ENCODE measurements around the gene CENPT.

CENPT gene

GRCh38 chr16:67847064-67847861 is at the start of gene CENPT:
CENPT (minus strand) TSS chr16:67847693; CDS start chr16:67833859, 13,834 bp downstream.
- DNase-seq (ENCODE audit: low read depth in 2 of 2) = no peak

DNA sequence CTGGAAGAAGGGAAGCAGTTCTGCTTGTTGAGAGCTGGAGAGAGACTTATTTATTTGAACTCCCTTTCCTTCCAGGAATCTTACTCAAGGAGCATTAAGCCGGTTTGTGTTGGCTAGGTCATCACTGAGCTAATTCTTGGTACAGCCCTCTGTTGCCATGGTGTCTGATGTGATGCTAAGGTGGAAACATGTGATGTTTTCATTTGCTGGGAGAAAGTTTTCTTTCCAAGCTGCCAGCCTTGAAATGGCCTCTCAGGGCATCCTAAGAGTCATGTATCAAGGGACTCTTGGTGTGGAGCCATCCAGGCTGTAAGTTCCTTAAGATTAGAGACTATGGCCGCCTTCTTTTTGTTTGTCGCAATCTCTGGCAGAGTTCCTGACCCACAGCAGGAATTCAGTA is 49.7 kb upstream of the CENPT start:
- DNase-seq (ENCODE audit: low read depth in 2 of 2) = no peak

DNA sequence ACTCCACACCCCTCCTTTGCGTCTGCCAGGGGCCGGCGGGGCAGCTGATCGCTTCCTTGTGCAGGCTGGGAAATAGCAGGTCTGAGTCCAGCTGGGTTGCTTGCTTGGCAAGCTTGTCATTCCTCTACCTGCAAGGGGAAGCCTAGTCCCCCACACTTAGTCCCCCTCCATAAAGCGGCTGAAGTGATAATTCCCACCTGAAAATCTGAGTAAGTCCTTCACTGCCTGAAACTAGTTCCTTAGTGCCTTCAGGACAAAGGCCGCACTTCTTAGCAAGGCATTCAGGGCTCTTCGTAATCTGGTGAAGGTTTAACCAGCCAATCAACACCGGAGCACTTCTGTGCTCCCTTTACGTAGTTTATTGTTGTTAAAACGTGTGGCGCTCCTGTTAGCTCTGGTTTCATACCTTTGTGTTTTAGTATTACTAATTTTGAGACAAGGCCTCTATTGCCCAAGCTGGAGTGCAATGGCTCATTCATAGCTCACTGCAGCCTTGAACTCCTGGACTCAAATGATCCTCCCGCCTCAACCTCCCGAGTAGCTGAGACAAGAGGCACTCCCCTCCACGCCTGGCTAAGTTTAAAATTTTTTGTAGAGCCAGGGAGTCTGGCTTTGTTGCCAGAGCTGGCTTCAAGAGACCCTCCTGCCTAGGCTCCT is 46.4 kb upstream of the CENPT start:
- peak in 1 of 2 experiments; percentile 7 for DNase-seq (ENCODE audit: low read depth in 2 of 2)

DNA sequence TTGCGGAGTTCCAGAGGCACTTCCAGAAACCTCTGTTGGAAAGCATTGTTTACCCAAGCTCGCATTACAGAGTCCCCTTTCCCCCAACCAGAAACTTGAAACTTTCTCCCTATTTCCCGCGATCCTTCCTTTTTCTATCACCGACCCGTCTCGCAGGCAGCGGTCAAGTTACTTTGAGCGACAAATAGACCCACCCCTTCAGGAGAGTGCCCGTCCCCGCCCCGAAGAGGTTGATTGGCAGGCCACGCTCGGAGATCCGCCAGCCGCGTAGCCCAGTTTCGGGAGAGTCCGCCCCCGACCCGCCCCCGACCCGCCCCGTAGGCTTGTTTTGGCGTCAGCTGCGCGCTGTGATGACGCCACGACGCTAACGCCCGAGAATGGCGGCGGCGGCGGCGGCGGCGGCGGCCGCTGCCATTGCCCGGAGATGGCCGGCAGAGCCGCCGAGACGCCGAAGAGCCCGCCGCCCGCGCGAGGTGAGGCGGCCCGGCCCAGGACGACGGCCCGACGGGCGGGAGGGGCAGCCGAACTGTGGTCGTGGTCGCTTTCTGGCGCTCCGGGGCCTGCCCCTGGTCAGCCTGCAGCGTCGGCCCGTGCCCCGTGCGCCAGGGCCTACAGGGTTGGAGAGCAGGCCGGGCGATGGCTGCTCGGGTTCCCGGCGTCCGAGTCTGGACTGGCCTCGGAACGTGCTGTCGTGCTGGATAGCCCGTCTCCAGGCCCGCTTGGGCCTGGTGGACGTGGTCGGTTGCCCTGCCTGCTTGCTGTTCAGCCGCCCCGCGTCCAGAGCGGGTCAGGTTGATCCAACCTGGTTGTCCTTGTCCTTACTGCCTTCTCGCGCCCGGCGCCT is 45.6 kb upstream of the CENPT start, which contains the start of gene PSKH1:
PSKH1 (plus strand) TSS at position 356 of the 844 bp plus-strand sequence. CDS start 15,496 bp downstream, outside the sequence.
- peak; percentile 90 to 94 for DNase-seq (ENCODE audit: low read depth in 2 of 2)

DNA sequence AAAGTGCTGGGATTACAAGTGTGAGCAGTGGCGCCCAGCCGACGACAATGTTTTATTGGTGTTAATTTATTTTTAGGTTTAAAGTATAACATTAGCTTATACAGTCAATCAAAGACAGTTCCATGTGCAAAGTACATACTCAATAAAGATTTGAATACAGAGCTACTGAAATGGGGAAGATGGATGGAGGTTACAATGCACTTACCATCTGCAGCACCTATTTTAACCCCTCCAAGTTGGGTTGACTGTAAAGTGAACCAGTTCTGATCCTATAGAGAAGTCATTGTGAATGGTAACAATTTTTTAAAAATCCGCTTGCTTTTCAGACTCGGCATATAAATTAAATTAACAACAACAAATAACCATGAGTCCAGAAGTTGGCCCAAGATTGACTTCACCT is 44.9 kb upstream of the CENPT start:
- no peak for DNase-seq (ENCODE audit: low read depth in 2 of 2)

DNA sequence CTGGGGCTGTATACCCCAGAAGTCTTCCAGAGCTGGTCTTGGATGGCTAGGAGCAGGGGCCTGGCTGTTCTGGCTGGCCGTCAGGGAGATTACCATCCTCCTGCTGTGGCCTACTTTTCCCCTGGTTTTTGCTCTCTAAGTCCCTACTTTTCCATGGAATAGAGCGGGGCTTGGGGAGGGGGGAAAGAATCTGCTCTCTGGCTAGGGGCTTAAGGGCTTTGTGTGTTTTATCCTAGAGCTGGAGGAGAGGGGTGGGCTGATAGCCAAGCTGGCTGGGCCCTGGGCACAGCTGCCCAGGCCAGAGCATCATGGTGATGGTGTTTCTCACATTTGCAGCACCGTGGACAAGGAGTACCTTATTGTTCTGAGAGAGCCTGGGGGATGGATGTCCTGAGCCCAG is 40.8 kb upstream of the CENPT start:
- DNase-seq (ENCODE audit: low read depth in 2 of 2) = no peak

DNA sequence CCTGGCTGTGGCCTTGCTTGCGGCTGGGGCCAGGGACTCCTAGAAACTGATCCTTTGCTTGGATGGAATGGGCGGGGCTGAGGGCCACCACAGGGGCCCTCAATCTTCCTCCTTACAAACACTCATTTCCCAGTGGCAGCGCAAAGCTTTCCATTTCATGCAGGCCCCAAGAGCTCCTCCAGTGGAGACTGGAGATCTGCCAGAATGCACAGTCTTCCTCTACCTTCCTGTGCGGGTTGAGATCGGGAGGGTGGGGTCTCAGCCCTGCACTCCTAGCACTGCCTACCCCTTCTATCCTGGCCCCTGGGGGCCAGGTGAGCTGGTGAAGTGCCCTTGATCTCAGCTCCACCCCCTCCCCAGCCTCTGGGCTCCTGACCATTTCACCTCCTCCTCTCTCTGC is 38.9 kb upstream of the CENPT start:
- DNase-seq (ENCODE audit: low read depth in 2 of 2) = no peak

DNA sequence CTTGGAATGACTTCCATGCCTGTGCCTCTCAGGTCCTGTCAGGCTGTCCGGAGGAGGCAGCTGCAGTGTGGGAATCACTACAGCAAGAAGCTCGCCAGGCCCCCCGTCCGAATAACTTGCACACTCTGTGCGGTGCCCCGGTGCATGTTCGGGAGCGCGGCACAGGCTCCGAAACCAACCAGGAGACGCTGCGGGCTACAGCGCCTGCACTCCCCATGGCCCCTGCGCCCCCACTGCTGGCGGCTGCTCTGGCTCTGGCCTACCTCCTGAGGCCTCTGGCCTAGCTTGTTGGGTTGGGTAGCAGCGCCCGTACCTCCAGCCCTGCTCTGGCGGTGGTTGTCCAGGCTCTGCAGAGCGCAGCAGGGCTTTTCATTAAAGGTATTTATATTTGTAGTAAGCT is 38.5 kb upstream of the CENPT start:
- no peak for DNase-seq (ENCODE audit: low read depth in 2 of 2)

DNA sequence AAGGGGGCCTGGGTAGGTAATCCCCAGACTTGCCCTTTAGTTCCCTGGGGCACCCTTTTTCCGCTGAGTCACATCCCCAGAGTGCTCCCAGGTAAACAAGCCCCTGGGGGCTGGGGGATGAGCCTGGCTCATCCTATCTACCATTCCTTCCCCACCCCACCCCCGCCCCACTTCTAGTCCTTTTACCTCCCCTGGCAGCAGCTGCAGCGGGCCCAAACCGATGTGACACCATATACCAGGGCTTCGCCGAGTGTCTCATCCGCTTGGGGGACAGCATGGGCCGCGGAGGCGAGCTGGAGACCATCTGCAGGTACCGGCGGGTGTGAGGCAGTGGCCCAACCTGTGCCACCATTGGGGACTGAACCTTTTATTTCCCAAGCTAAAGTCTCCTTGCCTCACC is 38.1 kb upstream of the CENPT start:
- DNase-seq (ENCODE audit: low read depth in 2 of 2) = no peak

- no peak for DNase-seq (ENCODE audit: low read depth in 2 of 2)
These were observed 37.2 kb upstream of the CENPT start, which contains the start of gene NRN1L for GRCh38 chr16:67884684-67885083. NRN1L (plus strand) TSS chr16:67884885; CDS start chr16:67884904, 19 bp downstream.

- DNase-seq (ENCODE audit: low read depth in 2 of 2) = peak; percentile 28 to 56
These were observed 36.4 kb upstream of the CENPT start for GRCh38 chr16:67883872-67884261.

- no peak for DNase-seq (ENCODE audit: low read depth in 2 of 2)
These were observed 35.8 kb upstream of the CENPT start for GRCh38 chr16:67883146-67883871.

- DNase-seq (ENCODE audit: low read depth in 2 of 2) = no peak
These were observed 35.1 kb upstream of the CENPT start for GRCh38 chr16:67882374-67883145.

DNA sequence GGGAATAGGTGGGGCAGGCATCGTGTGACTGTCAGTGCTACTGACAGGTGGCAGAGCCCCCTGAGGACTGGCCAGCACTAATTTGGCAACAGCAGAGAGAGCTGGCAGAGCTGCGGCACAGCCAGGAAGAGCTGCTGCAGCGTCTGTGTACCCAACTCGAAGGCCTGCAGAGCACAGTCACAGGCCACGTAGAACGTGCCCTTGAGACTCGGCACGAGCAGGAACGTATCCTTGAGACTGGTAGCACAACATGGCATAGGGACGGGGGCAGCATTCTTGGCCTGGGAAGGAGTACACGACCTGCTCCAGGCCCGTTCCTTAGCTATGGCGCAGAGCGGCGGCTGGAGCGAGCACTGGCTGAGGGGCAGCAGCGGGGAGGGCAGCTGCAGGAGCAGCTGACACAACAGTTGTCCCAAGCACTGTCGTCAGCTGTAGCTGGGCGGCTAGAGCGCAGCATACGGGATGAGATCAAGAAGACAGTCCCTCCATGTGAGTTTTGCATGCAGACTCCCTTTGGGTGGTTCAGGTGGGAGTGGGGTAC is 34.2 kb upstream of the CENPT start:
- DNase-seq (ENCODE audit: low read depth in 2 of 2) = no peak

DNA sequence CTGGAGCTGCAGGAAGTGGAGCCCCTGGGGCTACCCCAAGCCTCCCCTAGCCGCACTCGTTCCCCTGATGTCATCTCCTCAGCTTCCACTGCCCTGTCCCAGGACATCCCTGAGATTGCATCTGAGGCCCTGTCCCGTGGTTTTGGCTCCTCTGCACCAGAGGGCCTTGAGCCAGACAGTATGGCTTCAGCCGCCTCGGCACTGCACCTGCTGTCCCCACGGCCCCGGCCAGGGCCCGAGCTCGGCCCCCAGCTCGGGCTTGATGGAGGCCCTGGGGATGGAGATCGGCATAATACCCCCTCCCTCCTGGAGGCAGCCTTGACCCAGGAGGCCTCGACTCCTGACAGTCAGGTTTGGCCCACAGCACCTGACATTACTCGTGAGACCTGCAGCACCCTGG is 33.1 kb upstream of the CENPT start:
- no peak for DNase-seq (ENCODE audit: low read depth in 2 of 2)

GRCh38 chr16:67879936-67880335 is 32.4 kb upstream of the CENPT start:
- DNase-seq (ENCODE audit: low read depth in 2 of 2) = no peak

DNA sequence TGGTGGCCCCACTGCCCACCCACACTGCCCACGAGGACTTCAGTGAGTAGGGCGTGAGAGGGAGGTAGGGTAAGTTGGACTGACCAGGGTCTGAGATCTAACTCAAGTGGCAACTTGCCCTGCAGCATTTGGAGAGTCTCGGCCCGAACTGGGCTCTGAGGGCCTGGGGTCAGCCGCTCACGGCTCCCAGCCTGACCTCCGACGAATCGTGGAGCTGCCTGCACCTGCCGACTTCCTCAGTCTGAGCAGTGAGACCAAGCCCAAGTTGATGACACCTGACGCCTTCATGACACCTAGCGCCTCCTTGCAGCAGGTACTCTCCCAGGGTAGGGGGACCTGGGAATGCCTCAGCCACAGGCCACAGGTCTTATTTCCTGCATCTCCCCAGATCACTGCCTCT is 32.0 kb upstream of the CENPT start:
- DNase-seq (ENCODE audit: low read depth in 2 of 2) = no peak

DNA sequence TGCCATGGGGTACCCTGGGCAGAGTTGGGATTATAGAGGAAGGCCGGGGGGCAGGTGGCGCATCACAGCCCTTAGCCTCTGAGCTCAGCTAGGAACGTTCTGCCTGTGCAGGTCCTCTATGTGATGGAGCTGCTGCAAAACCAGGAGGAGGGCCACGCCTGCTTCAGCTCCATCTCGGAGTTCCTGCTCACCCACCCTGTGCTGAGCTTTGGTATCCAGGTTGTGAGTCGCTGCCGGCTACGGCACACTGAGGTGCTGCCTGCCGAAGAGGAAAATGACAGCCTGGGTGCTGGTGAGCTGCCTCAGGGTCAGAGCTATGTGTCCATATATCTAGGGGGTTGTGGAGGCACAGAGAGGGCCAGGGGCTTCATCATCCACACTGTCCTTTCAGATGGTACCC is 31.4 kb upstream of the CENPT start:
- DNase-seq (ENCODE audit: low read depth in 2 of 2) = no peak

DNA sequence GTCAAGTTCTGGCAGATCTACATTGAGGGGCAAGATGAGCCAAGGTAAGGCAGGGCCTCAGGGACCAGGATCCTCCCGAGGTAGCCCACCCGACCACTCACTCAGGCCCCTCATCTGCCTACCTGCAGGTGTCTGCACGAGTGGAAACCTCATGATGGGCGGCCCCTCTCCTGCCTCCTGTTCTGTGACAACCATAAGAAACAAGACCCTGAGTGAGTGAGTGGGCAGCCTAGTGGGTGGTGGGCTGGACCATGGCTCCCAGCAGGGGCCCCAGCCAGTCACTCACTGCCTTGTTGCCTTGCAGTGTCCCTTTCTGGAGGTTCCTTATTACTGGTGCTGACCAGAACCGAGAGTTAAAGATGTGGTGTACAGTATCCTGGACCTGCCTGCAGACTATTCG is 30.7 kb upstream of the CENPT start:
- no peak for DNase-seq (ENCODE audit: low read depth in 2 of 2)

- no peak for DNase-seq (ENCODE audit: low read depth in 2 of 2)
These were observed 29.6 kb upstream of the CENPT start for GRCh38 chr16:67877064-67877463.

DNA sequence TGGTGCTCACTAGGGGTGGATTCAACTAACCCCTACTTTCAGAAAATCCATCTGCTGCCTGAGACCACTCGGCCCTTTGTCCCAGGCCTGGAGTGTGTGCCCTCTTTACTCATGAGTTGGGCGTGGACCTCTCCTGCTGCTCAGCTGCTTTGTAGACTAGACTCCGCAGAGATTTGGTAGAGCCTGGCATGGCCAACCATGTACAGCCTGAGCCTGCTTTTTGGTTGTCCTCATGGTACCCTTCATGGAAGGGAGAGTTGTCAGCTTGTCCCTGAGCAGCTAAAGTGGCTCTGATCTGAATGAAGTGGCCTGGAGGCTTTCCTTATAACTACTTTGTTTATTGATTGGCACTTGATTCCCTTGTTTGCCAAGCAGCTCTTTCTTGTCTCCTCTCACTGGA is 26.9 kb upstream of the CENPT start:
- no peak for DNase-seq (ENCODE audit: low read depth in 2 of 2)

Data from stimulated activated CD4-positive, alpha-beta T cell treated with anti-CD3 and anti-CD28 coated beads, Interleukin-12 subunit alpha, Interleukin-12 subunit beta, amount 100 ng/mL, for 24 hours (primary cell).